NCI-H524 (cell line): ENCODE results near the gene FILIP1L.
"Not testable (repeated sequence)": the region's sequence is repeated elsewhere in the genome, so short reads cannot be mapped to it uniquely, and the experiment has no call there.

Source experiments
- DNase-seq, 2 experiments: peaks; one replicate each; lab custom pipeline; 2025; lab: John Stamatoyannopoulos, UW

FILIP1L gene

DNA sequence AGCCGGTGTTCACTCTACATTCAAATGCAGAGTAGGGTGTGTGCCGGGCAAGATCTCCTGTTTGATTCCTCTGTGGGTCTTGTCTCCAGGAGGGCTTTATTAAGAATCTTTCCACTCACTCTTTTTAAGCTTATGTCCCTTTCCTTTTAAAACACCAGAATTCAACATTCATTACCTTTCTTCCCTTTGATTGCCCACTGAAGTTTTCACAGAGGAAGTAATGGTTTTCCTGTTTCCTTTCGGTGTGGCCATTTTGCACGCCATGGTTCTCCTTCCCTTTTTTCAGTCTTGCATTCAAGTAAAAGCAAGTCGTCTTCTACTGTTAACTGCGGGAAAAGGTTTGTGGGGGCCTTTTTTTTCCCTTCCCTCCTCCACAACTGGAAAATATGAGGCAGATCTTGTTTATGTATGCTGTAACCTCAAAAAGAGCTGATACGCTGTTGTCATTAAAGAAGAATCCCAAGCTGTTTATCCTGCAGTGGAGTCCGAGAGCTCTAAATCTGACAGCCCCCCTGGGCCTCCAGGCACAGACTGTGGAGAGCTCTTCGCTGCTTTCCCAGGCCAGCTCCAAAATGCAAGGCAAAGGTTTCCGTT, 40.5 kb downstream of the FILIP1L start:
- no peak for DNase-seq

DNA sequence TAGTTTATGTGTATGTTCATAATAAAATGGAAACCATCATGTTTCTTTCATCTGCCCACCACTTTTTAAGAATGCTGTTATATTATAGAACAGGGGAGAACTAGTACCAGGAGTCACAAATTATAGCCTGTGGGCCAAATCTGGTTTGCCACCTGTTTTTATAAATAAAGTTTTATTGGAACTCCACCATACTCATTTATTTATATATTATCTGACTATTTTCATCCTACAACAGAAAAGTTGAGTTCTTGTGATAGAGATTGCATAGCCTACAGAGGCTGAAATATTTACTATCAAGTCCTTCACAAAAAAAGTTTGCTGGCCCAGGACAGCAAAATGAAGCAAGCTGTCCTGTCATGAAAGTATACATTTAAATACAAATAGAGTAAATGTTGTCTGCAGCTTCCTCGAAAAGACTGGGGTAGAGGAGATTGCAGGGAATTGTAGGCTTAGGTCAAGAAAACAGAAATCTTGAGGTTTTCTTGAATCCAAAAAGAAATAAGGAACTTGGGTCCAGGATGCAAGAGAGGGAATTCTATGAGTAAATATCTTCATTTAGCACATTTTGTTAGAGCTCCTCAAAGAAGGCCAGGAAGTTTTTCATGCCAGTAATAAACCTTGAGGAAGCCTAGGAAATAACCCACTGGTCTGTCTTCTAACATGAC, 41.1 kb downstream of the FILIP1L start:
- DNase-seq: no peak

GRCh38 chr3:100072326-100073048, 41.8 kb downstream of the FILIP1L start:
- no peak for DNase-seq

DNA sequence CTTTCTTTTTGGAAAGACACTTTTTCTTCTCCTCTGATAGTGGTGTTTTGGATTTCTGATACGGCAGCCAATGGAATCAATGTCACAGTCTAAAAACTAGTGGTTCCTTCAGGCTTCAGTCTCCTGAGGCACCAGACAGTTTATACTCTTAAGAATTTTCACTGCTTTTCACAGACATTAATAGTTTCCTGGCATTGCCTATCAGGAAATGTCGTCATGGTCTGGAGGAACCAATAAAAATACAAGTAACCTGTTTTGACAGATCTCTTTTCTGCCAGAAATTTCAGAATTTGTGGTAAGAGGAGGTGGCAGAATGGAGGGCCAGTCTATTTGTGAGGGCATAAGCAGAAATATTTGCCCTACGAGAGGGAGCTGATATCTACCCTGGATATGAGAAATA, 44.8 kb downstream of the FILIP1L start:
- DNase-seq: no peak

DNA sequence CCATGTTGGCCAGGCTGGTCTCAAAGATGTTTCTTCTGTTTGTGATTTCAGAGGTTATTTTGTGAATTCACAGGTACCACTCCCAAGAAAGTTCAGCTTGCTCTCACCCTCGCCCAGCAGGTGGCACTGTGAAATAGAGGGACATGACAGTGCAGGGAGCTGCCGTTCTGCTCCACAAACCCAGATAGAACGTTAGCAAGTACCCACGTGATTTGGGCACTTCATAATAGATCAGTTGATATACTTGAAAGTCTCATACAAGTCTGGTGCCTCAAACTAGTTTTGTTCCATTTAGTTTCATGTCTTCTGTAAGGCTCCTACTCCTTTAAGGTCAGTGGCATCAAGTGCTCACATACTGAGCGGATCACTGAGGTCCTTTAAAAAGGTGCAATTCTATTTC, 45.5 kb downstream of the FILIP1L start:
- DNase-seq: peak; percentile 83 to 88

GRCh38 chr3:100067589-100067988, 46.7 kb downstream of the FILIP1L start:
- DNase-seq: no peak

DNA sequence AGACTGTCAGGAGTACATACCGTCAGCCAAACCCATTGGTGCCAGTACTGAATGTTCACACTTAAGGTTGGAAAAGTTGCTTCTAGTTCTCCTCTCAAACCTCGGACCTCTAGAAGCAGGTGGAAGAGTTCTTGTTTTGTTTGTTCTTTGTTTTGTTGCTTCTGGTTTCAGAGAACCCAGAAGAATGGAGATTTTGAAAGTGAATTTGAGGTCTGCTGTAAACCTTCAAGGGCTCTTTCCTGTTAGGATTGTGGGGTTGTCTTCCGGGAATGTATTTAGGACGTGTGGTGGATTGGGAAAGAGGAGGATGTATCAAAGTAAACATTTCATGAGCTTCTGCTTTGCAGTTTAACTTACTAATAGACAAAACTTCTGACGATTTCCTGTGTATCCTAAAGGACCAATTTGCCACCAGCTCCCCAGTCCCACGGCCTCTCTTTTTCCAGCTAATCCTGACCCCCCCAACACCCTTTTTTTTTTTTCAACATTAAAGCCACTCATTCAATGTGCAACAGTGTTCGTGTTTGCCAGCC, 50.3 kb downstream of the FILIP1L start:
- DNase-seq: no peak

- DNase-seq: no peak
Measured at GRCh38 chr3:100062665-100063064, 51.6 kb downstream of the FILIP1L start.

GRCh38 chr3:100060685-100061484, 53.4 kb downstream of the FILIP1L start:
- peak; percentile 21 to 56 for DNase-seq

DNA sequence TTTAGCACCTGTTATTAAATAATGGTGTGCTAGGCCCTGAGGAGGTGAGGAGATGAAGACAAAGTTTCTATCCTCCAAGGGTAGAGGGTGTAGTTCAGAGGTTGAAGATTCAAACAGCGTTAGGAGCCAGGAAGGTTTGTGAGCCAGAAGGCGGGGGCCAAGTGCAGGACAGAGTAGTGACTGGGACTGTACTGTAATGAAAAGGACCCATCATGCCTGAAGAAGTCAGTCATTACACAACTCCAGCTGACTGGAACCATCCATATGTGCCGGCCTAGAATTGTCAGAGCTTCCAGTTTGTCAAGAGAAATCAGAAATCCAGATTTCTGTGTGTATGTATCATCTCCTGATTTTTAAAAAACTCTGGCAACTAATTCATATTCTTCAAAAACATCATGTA, 54.8 kb downstream of the FILIP1L start:
- no peak for DNase-seq

- no peak for DNase-seq
Measured at GRCh38 chr3:100057716-100058575, 56.4 kb downstream of the FILIP1L start.

DNA sequence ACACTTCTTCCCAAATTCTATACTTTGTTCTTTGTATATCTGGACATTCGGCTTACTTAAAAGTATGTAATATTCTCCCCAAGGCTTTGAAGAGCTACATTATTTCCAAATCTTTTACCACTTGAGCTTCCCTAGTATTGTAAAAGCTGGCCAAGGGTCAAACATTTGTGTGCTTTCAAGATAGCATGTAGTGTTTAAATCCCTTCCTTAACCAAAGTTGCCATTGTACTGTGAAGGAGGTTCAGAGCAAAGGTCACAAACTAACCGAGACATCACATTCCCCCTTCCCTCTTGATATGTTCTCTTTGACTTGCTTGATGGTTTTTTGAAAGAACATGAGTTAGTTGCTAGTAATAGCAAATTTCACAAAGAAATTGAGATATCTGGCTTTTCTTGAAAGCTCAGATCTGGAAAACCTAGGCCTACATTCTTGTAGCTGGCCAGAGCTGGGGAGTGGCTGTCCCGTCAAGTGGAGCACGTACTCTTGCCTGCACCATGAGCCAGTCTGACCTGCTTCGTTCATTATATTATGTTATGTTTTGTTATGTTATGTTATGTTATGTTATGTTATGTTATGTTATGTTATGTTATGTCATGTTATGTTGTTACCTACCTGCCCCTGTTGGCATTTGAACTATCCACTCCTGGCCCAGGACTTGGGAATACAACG, 60.2 kb downstream of the FILIP1L start:
- DNase-seq: no peak

DNA sequence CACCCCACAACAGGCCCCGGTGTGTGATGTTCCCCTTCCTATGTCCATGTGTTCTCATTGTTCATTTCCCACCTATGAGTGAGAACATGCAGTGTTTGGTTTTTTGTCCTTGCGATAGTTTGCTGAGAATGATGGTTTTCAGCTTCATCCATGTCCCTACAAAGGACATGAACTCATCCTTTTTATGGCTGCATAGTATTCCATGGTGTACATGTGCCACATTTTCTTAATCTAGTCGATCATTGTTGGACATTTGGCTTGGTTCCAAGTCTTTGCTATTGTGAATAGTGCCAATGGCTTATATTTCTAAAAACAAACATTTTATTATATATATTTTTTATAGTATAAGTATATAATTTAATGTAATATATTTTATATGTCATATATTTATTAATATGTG, 62.8 kb downstream of the FILIP1L start:
- DNase-seq: not testable (repeated sequence)

GRCh38 chr3:100048248-100048647, 66.1 kb downstream of the FILIP1L start:
- no peak for DNase-seq

DNA sequence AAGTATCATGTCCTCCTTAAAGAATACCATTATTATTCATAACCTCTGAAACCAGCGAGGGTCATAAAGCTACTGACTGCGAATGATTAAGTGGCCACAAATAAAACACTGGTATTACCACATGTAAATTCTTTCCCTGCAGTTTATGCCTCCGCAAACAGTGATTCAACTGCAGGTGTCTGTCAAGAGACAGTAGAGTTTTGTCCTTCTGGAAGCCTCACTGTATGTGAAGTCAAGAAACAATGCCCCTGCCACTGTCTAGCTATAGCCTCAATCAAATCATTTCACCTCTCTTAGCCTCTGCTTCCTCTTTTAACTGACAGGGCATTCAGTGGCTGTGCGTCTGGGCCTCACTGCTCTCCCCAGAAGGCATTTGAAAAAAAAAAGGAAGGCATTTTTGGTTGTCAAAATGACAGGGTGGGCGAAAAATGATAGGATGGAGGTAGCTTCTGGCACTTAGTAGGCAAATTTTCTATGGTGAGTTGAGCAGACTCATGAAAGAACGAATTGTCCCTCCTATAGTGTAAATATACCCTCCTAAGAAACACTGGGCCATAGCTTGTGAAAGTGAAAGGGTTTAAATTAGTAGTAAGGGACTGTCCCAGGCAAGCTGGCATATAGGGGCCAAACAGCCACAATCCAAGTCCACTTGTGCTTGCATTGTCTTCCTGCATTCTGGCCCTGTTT, 66.7 kb downstream of the FILIP1L start:
- DNase-seq: no peak

GRCh38 chr3:100046986-100047385, 67.3 kb downstream of the FILIP1L start:
- DNase-seq: no peak

DNA sequence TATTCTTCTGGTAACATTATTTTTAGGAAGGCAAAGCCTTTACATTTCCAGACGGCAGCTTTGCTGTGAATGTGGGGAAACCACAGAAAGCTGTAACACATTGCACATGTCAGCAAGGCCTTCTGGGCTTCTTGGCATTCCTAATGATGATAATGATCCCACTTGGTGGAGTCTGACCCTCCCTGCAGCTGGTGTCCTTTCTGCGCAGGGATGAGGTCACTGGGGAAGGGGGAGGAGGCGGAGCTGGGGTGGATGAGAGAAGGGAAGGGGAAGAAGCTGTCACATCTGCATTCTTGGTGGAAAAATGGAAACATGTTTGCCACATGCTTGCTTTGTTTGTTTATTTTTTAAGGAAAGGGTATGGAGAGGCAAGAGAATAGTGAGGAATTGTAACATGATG, 68.6 kb downstream of the FILIP1L start:
- no peak for DNase-seq

DNA sequence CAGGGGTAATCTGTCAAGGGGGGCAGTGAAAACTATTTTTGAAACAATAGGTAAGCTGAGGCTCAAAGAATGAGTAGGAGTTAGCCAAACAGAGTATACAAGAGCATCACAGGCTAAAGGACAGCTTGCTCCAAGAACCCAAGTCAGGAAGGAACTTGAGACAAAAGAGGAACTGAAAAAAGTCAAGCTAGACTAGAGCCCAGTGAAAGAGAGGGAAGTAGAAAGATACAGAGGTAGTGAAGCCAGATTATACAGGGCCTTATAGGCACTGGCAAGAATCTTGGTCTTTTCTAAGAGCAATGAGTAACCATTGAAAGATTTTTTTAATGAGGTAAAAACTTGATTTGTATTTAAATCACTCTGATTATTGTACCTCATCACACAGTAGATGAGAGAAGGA, 69.9 kb downstream of the FILIP1L start:
- DNase-seq: no peak

DNA sequence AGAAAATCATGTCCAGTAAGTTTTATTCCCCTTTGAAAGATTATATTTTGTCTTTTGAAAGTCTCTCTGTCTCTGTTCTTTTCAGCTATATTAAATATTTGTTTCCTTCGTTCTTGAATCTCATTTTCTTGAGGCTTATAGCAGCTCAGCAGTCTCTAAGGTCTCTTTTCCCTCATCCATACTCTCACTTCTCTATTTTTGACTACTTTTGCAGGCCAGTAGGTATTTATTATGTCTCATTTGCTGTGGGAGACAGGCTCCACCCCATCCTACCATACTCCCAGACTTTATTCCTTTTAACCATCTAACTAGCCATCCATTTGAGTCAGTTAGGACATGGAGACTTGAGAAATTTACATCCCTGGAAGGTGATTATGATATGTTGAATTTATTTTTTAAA, 71.0 kb downstream of the FILIP1L start:
- DNase-seq: no peak
